HCT116 (cell line): Measurements from ENCODE around the gene IL17REL. TPM values are rescaled to one million over a fixed set of nuclear protein-coding genes. Genes with fewer than 3 reads are reported as not detected.

Source experiments
- ATAC-seq: fragments of 200-7000 bp; cut with Tn5 transposase; 2 replicates; pipeline ENCODE4 v1.9.1; 2020; ENCODE audit warnings: mild to moderate bottlenecking, moderate library complexity
- BruUV-seq: library from RNA; stranded (reverse); fragments of 400-500 nt; replicated peaks from 2 replicates; lab custom pipeline; 2021; lab: Mats Ljungman, UMichigan
- CTCF ChIA-PET: fragments of 300-600 bp; sonication (Branson Sonifier 250); formaldehyde crosslinking; loops from one replicate; lab custom pipeline; 2021; ENCODE audit warnings: antibody characterized with exemption; lab: Charles Lee
- POLR2A ChIA-PET: fragments of 300-600, 350-600 bp; sonication (Branson Sonifier 250); formaldehyde crosslinking; loops from one replicate; lab custom pipeline; 2021; ENCODE audit warnings: antibody characterized with exemption; lab: Charles Lee
- RAD21 ChIA-PET, 2 experiments: fragments of 300-600 bp; sonication (Branson Sonifier 250); formaldehyde crosslinking; loops; one replicate each; lab custom pipeline; 2023; ENCODE audit warnings: low total read pairs in 2 of 2; ENCODE audit not compliant: uncharacterized antibody in 2 of 2, unreplicated experiment in 2 of 2, low non-redundant PET in 1 of 2; lab: Charles Lee
- DNase-seq: peaks from one replicate; pipeline ENCODE4 v3.0.0-alpha.2; 2010; ENCODE audit warnings: low read depth, low spot score
- H2AFZ ChIP-seq: fragments of 200-600 bp; shearing (Covaris generic), sonication (generic); 2 replicates; pipeline ENCODE4 v1.6.1; 2017; ENCODE audit warnings: low read depth, mixed run types, mixed read lengths, antibody characterized with exemption, low read length; ENCODE audit not compliant: poor library complexity, severe bottlenecking
- H3K27ac ChIP-seq: 2 replicates; pipeline ENCODE4 v1.5.1; 2012; ENCODE audit warnings: low read depth, low read length
- H3K27me3 ChIP-seq: fragments of 200-600 bp; sonication (generic); 2 replicates; pipeline ENCODE4 v1.6.1; 2016; ENCODE audit warnings: mixed run types, low read length, mixed read lengths; ENCODE audit not compliant: insufficient read depth
- H3K36me3 ChIP-seq, 2 experiments: fragments of 200-500 bp in 1 of 2; fragments of 200-600 bp in 1 of 2; sonication (Bioruptor generic) in 1 of 2; sonication (generic) in 1 of 2; 2 replicates each; pipeline versions ENCODE4 v1.5.1 to v1.6.1; 2014 to 2016; ENCODE audit warnings: low read length in 2 of 2, inconsistent platforms in 1 of 2, mixed read lengths in 1 of 2, mixed run types in 1 of 2; ENCODE audit not compliant: insufficient read depth in 2 of 2, control insufficient read depth in 1 of 2
- H3K4me1 ChIP-seq, 2 experiments: fragments of 200-600 bp in 1 of 2; sonication (generic) in 1 of 2; 2 replicates each; pipeline versions ENCODE4 v1.5.1 to v1.6.1; 2012 to 2017; ENCODE audit warnings: low read length in 2 of 2, inconsistent platforms in 1 of 2, mild to moderate bottlenecking in 1 of 2, mixed read lengths in 1 of 2, mixed run types in 1 of 2, moderate library complexity in 1 of 2; ENCODE audit not compliant: insufficient read depth in 2 of 2, control insufficient read depth in 1 of 2
- H3K4me2 ChIP-seq: fragments of 200-600 bp; sonication (generic); 2 replicates; pipeline ENCODE4 v1.6.1; 2017; ENCODE audit warnings: mixed run types, low read length, mixed read lengths
- H3K4me3 ChIP-seq, 2 experiments: fragments of 200-600 bp in 1 of 2; sonication (generic) in 1 of 2; replicated peaks in 1 of 2; 2 replicates each; pipeline ENCODE4 v1.5.1; 2011 to 2016; ENCODE audit warnings: low read length in 2 of 2, control low read depth in 1 of 2, low read depth in 1 of 2, mild to moderate bottlenecking in 1 of 2, mixed read lengths in 1 of 2, mixed run types in 1 of 2
- H3K79me2 ChIP-seq: fragments of 200-600 bp; sonication (generic); 2 replicates; pipeline ENCODE4 v1.6.1; 2017; ENCODE audit warnings: mild to moderate bottlenecking, mixed run types, low read length, moderate library complexity, mixed read lengths; ENCODE audit not compliant: insufficient read depth
- H3K9ac ChIP-seq: fragments of 200-600 bp; sonication (generic); 2 replicates; pipeline ENCODE4 v1.6.1; 2016; ENCODE audit warnings: low read length, mixed read lengths
- H3K9me2 ChIP-seq: fragments of 200-600 bp; sonication (generic), shearing (Covaris generic); 2 replicates; pipeline ENCODE4 v1.6.1; 2017; ENCODE audit warnings: mixed run types, mild to moderate bottlenecking, moderate library complexity; ENCODE audit not compliant: insufficient read depth
- H3K9me3 ChIP-seq, 2 experiments: fragments of 200-500 bp in 1 of 2; fragments of 200-600 bp in 1 of 2; sonication (Bioruptor generic) in 1 of 2; sonication (generic) in 1 of 2; 2 replicates each; pipeline ENCODE4 v1.6.1; 2014 to 2017; ENCODE audit warnings: low read length in 2 of 2, mixed read lengths in 2 of 2, inconsistent platforms in 1 of 2, low read depth in 1 of 2, mild to moderate bottlenecking in 1 of 2, mixed run types in 1 of 2, moderate library complexity in 1 of 2; ENCODE audit not compliant: control insufficient read depth in 1 of 2, insufficient read depth in 1 of 2
- H4K20me1 ChIP-seq: fragments of 200-600 bp; sonication (generic), shearing (Covaris generic); 2 replicates; pipeline ENCODE4 v1.6.1; 2017; ENCODE audit warnings: mixed run types, mild to moderate bottlenecking, moderate library complexity; ENCODE audit not compliant: insufficient read depth
- CBX3 ChIP-seq: IDR thresholded peaks from 2 replicates; pipeline ENCODE4 v1.6.1; 2012; ENCODE audit warnings: low read depth
- CEBPB ChIP-seq: IDR thresholded peaks from 2 replicates; pipeline ENCODE4 v1.6.1; 2012; ENCODE audit warnings: low read depth
- CTCF ChIP-seq, 3 experiments: fragments of 200-600 bp in 1 of 3; sonication (generic) in 1 of 3; IDR thresholded peaks in 2 of 3; conservative IDR thresholded peaks in 1 of 3; 2 replicates each; pipeline ENCODE4 v1.5.1; 2012 to 2017; ENCODE audit warnings: low read depth in 2 of 3, low read length in 2 of 3, antibody characterized with exemption in 1 of 3, borderline replicate concordance in 1 of 3, control low read depth in 1 of 3, mild to moderate bottlenecking in 1 of 3, mixed read lengths in 1 of 3, mixed run types in 1 of 3, moderate library complexity in 1 of 3; ENCODE audit not compliant: insufficient read depth in 1 of 3
- ELF1 ChIP-seq: IDR thresholded peaks from 2 replicates; pipeline ENCODE4 v1.6.1; 2012; ENCODE audit warnings: low read depth, borderline replicate concordance
- EZH2phosphoT487 ChIP-seq: fragments of 200-600 bp; IDR thresholded peaks from 2 replicates; pipeline ENCODE4 v1.6.1; 2018; ENCODE audit warnings: antibody characterized with exemption, borderline replicate concordance
- POLR2A ChIP-seq: IDR thresholded peaks from 2 replicates; pipeline ENCODE4 v1.7.0; 2011; ENCODE audit warnings: borderline replicate concordance; ENCODE audit not compliant: insufficient read depth, insufficient read length; ENCODE audit errors: extremely low read depth
- POLR2AphosphoS5 ChIP-seq: IDR thresholded peaks from 2 replicates; pipeline ENCODE4 v1.6.1; 2011; ENCODE audit warnings: mild to moderate bottlenecking, low read depth, low read length, moderate library complexity
- YY1 ChIP-seq: IDR thresholded peaks from 2 replicates; pipeline ENCODE4 v1.6.1; 2011; ENCODE audit warnings: low read length, low read depth, moderate library complexity, mild to moderate bottlenecking; ENCODE audit not compliant: insufficient replicate concordance; ENCODE audit errors: extremely low read depth
- intact Hi-C: fragments of 100-400 bp; cut with micrococcal nuclease; formaldehyde crosslinking; loops from 2 replicates; pipeline ENCODE4 v1.10.0; 2022
- total RNA-seq: library from RNA; stranded (reverse); gene quantifications from one replicate; pipeline ENCODE4 v1.2.1, GENCODE V29; 2021; ENCODE audit not compliant: unreplicated experiment
- TF ChIP-seq, protein P1 (sequence below): IDR thresholded peaks from 2 replicates; pipeline ENCODE4 v1.6.1; 2011; ENCODE audit warnings: mild to moderate bottlenecking, low read length, moderate library complexity; ENCODE audit not compliant: insufficient replicate concordance; ENCODE audit errors: extremely low read depth

The IL17REL gene
- total RNA-seq, 1 experiment from 2014 or later: not detected

DNA sequence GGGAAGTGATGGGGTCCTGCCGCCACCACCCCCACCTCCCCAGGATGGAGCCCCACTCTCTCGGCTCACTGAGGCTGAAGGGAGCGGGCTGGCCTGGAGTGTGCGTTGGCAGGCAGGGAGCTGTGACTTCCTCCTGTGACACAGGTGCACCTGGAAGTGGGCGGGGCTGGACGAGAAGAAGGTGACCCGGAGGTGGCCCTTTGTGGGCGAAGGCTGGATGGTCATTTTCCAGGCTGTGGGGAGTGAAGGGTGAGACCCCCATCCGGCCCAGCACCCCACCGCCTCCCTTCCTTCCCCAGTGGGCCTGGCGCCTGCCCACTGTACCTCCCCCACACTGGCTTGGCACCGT, 15.3 kb downstream of the IL17REL start (continued):
- TF ChIP-seq POLR2A: no peak
- no peak for TF ChIP-seq POLR2AphosphoS5
- no peak for TF ChIP-seq YY1

- no peaks in the 10 kb centered on the region for H3K9me2 ChIP-seq
- ChIA-PET RAD21 (no interaction called here), CTCF (no interaction called here), POLR2A (no interaction called here)
- BruUV-seq: no TSS peak
- no peak overlapping the region for H3K4me2 ChIP-seq
- no peak overlapping the region for H3K9ac ChIP-seq
- intact Hi-C loops: no loop called here
- no peak for ATAC-seq
- no peak overlapping the region; the same call in 1 of the 2 replicates for H3K27ac ChIP-seq
- no peak overlapping the region for H2AFZ ChIP-seq
- H4K20me1 ChIP-seq: no peaks in the 10 kb centered on the region
- TF ChIP-seq CBX3 (no peak), EZH2phosphoT487 (no peak), CTCF (IDR thresholded peaks at IDR 0.05 in 2 of 3, conservative IDR thresholded peaks at IDR 0.05 in 1 of 3; ENCODE audit: borderline replicate concordance in 1 of 3, insufficient read depth in 1 of 3, low read depth in 2 of 3, low read length in 2 of 3) (no peak), CEBPB (no peak), ELF1 (no peak)
- TF ChIP-seq, protein P1, sequence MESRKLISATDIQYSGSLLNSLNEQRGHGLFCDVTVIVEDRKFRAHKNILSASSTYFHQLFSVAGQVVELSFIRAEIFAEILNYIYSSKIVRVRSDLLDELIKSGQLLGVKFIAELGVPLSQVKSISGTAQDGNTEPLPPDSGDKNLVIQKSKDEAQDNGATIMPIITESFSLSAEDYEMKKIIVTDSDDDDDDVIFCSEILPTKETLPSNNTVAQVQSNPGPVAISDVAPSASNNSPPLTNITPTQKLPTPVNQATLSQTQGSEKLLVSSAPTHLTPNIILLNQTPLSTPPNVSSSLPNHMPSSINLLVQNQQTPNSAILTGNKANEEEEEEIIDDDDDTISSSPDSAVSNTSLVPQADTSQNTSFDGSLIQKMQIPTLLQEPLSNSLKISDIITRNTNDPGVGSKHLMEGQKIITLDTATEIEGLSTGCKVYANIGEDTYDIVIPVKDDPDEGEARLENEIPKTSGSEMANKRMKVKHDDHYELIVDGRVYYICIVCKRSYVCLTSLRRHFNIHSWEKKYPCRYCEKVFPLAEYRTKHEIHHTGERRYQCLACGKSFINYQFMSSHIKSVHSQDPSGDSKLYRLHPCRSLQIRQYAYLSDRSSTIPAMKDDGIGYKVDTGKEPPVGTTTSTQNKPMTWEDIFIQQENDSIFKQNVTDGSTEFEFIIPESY: no peak
- no peak overlapping the region for H3K4me3 ChIP-seq
- H3K36me3 ChIP-seq: no peaks in the 10 kb centered on the region
- DNase-seq: no peak
- no peaks in the 10 kb centered on the region for H3K27me3 ChIP-seq
- no peaks in the 10 kb centered on the region for H3K9me3 ChIP-seq
- peaks cover 0 to 14% of the 10 kb centered on the region in 2 experiments; a peak in 1 of 4 replicates for H3K4me1 ChIP-seq
- H3K79me2 ChIP-seq: no peaks in the 10 kb centered on the region
Observed at GRCh38 chr22:49996518-49997250, 15.9 kb downstream of the IL17REL start.
